Iris pigment epithelial cell (primary cell): ENCODE measurements around the gene CD200.

Experiments
- DNase-seq: peaks from one replicate; pipeline ENCODE4 v3.0.0-alpha.2; 2011; ENCODE audit warnings: low read depth

The CD200 gene, protein sequence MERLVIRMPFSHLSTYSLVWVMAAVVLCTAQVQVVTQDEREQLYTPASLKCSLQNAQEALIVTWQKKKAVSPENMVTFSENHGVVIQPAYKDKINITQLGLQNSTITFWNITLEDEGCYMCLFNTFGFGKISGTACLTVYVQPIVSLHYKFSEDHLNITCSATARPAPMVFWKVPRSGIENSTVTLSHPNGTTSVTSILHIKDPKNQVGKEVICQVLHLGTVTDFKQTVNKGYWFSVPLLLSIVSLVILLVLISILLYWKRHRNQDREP

DNA sequence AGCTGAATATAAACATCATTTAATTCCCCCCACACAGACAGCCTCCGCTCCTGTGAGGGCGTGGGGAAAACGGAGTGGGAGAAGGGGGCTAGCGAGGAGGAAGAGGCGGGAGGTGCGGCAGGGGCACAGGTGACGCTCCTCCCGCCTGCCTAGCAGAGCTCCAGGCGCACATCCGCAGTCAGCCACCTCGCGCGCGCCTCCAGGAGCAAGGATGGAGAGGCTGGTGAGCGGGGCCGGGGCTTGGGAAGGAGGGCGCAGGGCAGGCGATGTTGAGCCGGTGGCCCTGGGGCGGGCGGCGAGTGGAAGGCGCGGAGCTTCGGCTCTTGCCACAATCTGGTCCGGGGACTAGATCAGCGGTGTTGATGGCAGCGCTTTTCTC is at the start of gene CD200:
Gene CD200 (plus strand): TSS at position 155 of the 379 bp plus-strand sequence. CDS start 57 bp downstream, at position 212.
- peak; percentile 57 for DNase-seq

DNA sequence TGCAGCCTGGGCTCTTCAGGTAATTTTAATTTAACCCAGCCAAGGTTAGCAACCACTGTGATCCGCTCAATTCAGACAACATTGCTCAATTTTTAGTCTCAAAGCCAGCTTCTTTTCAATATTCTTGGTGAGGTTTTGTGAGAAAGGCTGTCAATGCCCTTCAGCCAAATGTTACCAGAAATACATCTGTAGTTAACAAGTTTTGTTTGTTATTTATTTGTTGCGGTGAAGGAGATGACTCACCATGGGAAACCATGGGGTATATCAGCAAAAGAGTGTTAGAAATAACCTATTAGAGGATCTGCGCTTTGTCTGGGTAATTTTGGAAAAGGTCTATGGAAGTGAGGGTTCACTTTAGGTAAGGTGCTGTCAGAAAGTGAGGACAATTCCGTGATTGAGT is 43.9 kb upstream of the CD200 start:
- no peak for DNase-seq

DNA sequence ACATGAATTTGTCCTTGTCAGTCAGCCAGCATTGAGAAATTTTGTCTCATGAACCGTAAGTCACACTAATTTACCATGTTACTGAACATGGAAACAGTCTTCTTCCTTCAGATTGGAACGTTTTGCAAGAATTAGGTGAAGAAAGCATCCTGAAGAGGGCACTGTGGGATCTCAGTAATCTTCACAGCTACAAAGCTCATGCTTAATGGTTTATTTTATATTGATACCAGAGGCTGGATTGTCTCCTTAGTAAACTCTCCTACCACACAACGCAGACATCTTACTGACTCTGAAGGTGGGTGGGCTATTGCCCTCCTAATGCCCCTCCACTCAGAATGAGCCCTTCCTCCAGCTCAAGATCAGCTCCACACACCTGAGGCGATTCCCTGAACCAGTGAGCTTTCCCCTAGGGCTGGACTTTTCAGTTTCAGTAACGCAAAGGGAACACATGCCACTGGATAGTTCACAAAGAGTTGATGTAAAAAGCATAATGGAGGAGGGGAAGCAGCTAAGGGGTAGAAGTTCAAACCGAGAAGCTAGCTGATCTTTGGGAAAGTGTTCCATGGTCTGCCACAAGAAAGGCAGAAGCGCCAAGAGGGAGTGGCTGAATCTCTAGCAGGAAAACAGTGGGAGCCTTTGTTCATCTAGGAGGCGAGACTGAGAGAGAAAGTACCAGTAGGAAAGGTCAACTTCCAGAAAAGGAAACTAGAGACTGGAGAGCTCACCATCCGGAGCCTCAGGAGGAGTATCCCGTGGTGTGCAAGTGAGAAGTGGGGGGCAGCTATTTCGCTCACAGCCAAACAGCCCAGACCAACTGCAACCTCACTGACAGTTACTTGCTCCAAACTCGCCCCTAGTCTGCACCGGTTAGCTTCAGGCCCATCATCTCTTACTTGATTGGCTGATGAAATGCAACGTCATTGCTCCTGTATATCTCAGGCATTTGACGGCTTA is 39.3 kb upstream of the CD200 start, which contains the start of gene SLC9C1:
Gene SLC9C1 (minus strand): TSS at position 849 of the 954 bp plus-strand sequence. CDS start 7,425 bp downstream, outside the sequence.
- DNase-seq: peak; percentile 83

DNA sequence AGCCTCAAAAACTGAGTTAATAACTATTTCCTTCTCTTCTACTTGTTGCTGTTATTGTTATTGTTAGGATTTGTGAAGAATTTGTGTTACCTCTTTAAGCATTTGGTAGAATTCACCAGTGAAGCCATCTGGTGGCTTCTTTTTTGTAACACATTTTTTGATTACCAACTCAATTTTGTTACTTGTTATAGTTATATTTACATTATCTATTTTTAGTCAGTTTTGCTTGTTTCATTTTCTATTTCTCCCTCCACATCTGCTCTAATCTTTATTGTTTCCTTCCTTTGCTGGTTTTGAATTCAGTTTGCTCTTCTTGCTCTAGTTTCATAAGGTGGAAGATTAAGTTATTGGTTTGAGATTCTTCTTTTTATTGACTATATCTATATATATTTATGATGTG is 35.2 kb upstream of the CD200 start:
- DNase-seq: no peak

DNA sequence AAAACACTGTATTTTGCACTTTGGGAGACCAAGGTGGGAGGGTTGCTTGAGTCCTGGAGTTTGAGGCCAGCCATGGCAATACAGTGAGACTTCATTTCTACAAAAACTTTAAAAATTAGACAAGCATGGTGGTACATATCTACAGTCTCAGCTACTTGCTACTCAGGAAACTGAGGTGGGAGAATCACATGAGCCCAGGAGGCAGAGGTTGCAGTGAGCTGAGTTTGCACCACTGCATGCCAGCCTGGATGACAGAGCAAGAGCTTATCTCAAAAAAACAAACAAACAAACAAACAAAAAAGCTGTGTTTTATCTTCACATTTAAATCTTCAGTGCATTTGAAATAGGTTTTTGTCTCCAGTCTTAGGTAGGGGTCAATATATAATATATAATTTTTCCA is 34.2 kb upstream of the CD200 start:
- no peak for DNase-seq

DNA sequence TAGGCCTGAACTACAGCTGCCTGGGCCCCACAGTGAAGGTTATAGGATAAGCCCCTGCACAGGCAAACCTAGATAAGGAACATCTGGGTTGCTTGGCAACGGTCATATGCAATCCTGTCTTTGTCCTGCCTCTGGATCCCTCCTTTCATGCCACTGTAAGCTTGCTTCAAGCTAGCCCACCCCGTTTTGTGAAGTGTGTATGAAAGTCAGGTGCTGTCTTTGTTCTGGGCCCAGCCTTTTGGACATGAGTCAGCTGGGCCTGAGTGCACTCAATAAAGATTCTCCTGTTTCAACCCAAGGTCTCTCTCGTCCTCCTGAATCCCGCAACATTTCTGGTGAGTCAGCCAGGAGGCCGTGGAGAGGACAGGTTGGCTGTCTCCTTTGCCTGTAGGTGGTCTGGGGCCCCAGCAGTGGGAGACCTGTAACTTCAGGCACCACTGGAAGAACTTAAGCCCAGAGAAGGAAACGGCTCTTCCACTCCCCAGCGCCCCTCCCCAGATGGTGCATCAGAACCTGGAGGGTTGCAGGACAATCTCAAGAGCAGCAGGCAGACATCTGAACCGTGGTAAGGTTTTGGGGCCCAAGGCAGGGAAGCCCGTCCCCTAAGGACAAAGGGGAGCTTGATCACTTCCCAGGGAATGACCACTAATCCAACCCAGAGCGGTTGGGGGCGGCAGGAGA is 30.7 kb upstream of the CD200 start:
- peak; percentile 14 for DNase-seq

DNA sequence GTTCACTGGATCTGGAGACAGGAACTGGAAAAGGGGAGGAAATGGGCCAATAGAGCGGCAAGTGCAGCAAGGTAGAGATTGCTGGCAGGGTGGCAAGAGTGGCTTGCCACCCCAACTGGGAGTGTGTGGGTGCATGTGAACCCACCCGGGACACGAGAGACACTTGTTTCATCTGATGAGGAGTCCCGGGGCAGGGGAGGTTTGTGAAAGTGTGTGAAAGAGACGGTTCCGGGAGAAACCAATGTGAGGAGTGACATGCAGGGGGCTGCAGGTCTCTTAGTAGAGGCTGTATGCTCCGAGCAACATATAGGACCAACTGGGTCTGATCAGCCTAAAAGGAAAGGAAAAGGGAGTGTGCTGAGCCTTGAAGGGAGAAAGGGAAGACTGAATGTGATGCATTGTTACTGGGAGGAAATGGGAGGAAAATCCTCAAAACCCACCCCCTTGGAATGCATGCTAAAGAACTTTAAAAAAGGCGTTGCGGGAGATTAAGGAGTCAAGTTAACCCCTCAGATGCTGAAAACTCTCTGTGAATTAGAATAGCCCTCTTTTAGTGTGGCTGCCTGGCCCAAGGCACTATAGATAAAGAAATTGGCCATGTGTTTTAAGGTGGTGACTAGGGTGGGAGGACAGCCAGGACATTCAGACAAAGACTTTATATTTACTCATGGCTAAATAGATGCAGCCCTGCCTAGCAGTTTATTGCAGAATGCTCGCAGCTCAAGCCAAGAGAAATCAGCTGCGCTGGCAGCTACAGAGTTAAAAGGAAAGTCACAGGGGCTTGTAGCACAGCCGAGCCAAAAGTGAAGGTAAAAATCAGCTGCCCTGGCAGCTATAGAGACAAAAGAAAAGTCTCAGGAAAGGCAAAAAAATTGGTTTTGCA is 29.8 kb upstream of the CD200 start:
- DNase-seq: peak; percentile 21

DNA sequence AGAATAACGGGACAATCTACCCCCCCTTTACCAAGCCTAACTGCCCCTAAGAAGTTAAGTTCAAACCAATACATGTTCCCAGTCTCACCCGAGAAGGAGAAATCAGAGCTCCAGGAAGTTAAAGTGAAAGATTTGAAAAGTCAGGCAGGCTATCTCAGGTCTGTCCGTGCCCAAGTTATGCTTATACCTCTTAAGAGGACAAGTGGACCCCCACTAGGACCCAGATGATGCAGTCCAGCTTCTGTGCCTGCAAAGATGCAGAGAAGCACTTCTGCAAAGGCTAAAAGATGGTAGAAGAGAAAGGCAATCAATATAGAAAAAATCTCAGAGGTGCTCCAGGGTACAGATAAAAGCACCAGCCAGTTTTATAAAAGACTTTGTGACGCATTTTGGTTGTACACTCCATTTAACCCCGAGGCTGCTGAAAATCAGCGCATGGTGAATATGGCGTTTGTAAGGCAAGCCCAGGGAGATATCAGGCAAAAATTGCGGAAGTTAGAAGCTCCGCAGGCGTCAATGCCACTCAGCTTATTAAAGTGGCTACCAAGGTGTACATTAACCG is 29.1 kb upstream of the CD200 start:
- DNase-seq: peak; percentile 50

DNA sequence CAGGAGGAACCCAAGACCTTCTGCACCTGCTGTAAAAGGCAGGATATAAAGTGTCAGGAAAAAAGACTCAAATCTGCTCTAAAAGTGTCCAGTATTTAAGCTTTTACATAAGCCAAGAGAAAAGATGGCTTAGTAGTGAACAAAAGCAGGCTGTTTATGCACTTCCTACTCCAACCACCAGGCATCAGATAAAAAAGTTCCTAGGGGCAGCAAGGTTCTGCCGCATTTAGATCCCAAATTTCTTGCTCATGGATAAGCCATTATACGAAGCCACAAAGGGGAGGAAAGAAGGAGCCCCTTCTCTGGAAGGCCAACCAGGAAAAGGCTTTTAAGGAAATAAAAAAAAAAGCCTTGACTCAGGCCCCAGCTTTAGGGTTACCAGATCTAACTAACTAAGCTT is 28.3 kb upstream of the CD200 start:
- DNase-seq: peak; percentile 29

DNA sequence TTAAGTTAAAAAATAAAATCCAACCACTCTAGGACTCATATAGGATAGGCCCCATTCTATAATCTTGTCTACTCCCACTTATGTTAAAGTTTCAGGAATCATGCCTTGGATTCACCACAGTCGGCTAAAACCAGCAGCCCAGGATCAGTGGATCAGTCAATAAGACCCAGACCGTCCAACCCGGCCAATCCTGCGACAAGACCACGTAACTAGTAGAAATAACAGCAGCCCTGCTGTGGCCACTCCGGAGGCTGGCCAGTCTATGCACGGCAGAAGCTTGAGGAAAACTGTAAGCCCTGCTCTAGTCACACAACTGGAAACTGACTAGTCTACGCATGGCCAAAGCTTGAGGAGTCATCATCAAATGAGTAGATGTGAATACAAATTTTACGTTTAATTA is 26.1 kb upstream of the CD200 start:
- DNase-seq: no peak

DNA sequence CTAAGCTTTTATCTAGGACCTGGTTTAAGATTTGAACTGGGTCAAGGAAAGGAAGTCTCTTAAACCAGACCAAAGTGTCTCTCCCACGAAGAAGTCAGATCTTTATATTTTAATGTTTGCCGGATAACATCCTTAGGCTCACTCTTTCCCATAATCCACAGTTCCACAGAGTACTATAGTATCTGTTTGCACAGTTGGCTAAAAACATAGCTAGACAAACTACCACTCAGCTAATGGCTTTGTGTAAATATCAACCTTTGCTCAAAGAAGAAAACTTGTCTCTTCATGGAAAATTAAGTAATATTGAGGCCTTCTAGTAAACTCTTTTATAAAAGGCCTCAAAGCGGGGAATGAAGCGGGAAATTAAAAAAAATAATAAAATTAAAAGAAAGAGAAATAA is 25.4 kb upstream of the CD200 start:
- no peak for DNase-seq

DNA sequence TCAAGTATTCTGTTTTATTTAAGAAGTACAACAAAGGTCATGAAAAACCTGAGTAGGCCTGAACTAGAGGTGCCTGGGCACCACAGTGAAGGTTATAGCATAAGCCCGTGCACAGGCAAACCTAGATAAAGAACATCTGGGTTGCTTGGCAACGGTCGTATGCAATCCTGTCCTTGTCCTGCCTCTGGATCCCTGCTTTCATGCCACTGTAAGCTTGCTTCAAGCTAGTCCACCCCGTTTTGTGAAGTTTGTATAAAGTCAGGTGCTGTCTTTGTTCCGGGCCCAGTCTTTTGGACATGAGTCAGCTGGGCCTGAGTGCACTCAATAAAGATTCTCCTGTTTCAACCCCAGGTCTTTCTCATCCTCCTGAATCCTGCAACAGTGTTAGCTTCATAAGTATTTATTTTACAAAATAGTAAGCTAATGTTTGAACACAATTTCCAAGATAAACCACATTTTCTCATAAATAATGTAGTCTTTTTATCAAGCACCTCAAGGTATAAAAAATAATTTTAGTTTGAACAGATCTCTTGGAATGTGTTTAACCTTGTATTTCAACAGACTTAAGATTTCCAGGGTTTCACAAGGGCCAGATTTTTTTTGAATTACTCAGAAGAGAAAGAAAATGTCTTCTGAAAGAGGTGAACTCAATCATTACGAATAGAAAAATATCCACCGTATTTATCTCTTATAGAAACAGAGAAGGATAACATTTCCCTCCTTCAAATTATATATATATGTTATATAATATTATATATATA is 24.6 kb upstream of the CD200 start:
- DNase-seq: peak; percentile 85

DNA sequence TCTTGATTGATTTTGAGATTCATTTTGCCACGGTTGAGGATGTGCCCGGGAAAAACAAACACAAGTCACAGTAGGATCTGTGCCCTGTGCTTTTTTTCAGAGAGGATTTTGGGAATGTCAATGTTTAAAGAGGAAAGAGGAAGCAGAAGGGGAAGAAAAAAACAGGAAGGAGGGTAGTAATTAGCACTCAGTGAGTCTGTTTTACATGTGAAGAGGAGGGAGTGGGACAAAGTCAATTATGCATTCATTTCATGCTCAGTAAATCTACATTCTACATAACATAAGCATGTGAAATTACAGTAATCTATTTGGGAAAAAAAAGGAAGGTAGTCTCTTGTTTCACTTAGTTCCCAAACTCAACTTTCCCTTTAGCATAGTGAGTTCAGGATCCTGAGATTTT is 18.3 kb upstream of the CD200 start:
- no peak for DNase-seq

DNA sequence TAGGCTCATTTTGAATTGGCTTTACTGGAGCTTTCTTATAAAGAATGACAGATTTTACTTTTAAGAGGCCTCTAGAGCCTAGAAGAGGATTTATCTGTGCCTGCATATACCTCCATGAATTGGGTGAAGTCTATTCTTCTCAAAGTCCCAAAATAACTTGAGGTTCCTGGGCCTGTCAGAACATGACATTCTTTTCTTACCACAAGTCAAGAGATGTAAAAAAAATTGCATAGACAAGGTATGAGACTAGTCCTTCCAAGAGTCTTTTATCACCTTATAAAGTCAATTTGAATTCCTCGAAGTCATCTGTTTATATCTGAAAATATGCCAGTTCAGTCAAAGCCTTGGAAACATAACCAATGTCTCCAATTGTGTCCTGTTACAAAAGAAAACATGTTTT is 17.2 kb upstream of the CD200 start:
- no peak for DNase-seq

DNA sequence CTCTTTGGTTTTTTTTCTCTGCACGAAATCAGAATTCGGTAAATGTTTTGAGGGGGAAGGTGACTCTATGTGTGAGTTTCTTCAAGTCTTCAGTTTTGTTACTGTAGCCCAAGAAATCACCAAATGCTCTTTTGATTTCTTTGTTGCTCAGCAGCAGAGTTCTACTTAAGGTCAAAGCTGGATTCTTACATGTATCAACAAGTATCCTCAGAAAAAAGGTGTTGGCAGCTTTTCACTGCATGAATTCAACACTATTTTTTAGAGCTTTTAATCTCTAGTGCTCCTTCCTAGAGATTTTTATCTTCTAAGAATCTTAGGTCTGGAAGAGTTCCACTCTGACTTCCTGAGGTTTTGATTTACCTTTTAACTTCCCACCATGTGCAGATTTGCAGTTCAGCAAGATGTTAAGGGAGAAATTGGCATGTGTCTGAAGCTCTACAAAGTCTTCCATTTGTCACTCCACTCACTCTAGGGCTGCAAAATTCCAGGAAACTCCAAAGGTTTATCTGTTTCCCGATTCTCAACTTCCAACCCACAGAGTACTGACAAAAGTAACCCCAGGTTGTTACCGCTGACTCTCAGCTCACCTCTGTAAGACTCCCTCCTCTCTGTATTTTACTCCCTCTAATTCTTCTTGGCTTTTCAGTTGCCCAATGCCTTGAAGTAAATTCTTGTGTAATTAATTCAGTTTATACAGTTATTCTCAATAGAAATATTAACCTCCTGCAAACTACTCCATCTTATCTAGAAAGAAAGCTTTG is 13.3 kb upstream of the CD200 start:
- DNase-seq: no peak

DNA sequence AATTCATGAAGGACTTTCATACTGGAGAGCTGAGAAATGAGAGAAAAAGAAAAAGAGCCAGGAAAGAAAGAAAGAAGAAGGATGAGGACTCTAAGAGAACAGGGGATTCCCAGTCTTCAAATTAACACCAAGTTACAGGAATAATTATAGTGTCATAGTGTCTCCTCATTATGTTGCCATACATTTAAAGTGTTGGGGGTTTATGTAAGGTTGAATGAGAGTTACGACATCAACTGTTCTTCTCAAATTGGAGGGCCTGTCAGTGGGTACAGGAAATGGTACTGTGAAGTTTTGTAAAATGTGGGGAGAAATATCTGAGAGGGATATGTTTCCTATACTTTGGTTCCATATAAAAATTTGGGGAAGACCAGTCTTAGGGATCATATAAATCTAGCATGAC is 12.3 kb upstream of the CD200 start:
- DNase-seq: no peak

DNA sequence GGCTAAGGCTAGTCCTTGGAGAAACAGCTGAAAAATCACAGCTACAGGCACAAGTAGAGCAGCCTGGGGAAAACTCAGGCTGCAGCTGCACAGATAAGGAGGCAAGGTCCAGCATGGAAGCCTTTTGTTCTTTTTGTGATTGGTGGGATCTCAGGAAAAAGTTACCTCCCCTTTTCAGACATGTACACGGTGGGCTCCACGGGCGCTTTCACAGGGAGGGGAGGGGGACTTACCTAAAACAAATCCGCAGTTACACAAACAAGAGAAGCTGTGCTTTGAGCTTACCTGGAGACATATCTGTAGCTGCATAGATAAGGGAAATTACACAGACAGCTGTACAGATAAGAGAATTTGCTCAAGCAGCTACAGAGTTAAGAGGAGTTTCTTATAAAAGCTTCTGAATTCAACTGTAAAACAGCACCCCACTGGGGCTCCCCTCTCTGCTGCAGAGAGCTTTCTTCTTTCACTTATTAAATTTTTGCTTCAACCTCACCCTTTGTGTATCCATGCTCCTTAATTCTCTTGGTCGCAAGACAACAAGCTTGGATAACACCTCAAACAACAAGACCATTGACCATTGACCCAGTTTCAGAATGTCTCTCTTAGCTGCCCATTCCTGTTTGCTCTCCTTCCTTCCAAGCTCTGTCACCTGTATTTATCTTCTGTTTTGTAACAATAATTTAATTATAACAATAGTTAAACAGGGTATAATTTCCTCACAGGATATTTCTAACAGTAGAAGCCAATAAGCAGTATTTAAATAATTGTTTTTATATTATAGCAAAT is 10.9 kb upstream of the CD200 start:
- no peak for DNase-seq

DNA sequence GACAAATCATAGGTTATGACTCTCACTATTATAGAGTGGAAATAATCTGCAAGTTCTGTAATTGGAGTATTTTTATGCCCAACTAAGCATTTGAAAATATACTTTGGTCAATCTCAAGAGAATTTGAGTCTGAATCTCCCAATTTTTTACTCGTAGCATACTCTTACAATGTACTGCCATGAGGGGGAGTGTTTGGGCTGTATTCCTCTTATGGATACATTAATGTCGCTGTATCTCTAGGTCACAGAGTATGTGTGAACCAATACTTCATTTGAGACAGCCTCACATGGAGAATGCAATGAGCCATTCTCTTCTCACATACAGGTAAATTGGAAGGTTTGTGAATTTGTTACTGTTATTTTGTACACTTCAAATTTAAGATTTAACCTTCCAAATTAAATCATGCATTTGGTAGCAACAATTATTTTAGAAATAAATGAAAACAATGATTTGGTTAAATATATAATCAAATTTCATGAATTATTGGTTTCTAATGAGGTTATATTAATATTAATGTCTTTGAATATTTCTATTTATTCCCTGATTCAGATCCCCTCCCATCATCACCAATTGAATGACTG is 5.5 kb upstream of the CD200 start:
- peak; percentile 71 for DNase-seq

DNA sequence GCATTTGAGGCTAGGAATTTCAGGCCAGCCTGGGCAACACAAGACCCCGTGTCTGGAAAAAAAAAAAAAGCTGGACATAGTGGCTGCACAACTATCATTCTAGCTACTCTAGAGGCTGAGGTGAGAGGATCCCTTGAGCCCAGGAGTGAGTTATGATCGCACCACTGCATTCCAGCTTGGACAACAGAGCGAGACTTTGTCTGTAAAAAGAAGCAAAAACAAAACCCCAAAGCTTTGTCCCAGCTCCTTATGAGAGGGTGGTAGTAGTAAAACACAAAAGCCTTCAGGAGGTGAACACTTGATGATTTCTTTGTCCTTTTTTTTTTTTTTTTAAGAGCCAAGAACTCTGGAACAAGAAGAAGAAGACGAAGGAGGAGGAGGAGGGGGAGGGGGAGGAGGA is 1.1 kb upstream of the CD200 start:
- DNase-seq: no peak
